Testis (tissue), 2 donors: ENCODE data around the gene ARSI.

Experiments
- POLR2A ChIP-seq: fragments of 450-650 bp; IDR thresholded peaks from one replicate; pipeline ENCODE4 v1.6.1; 2017; ENCODE audit warnings: antibody characterized with exemption, mild to moderate bottlenecking, moderate library complexity
- TF ChIP-seq, protein P1 (sequence below), 3 experiments: fragments of 450-650 bp in 2 of 3; fragments of 200-600 bp in 1 of 3; sonication (generic) in 1 of 3; IDR thresholded peaks; one replicate each; pipeline ENCODE4 v1.5.1; 2016 to 2019; ENCODE audit warnings: antibody characterized with exemption in 3 of 3, mild to moderate bottlenecking in 2 of 3, moderate library complexity in 1 of 3

DNA sequence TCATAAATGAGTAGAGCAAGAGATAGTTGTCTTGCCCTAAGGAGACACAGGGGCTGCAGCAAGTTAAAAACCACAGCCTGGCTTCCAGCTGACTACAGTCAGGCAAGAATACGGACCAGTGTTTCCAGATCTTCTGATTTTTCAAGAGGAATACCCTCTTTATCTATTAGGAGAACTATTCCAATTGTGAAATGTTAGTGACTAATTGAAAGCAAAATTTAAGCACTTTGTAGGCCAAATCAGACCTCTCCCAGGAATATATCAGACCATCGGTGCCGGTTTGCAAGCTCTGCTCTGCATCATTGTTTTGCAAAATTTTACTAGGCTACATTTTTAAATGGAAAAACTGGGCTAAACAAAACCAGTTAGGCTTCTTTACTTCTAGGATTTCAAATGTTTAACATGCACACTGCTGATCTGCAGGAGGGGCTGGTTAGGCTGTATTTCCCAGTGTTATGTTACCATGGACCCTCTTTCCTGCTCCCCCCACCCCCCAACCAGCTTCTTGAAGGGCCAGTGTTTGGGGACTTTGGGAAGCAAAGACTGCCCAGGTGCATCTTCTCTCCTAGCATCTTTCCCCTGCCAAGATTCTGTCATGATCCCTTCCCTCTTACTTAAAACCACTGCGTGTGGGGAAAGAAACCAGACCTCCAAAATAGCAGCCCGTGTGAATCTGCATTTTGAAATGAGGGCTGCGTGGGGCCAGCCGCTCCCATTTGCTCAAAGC lies 1.1 kb upstream of the ARSI start:
- TF ChIP-seq, protein P1, sequence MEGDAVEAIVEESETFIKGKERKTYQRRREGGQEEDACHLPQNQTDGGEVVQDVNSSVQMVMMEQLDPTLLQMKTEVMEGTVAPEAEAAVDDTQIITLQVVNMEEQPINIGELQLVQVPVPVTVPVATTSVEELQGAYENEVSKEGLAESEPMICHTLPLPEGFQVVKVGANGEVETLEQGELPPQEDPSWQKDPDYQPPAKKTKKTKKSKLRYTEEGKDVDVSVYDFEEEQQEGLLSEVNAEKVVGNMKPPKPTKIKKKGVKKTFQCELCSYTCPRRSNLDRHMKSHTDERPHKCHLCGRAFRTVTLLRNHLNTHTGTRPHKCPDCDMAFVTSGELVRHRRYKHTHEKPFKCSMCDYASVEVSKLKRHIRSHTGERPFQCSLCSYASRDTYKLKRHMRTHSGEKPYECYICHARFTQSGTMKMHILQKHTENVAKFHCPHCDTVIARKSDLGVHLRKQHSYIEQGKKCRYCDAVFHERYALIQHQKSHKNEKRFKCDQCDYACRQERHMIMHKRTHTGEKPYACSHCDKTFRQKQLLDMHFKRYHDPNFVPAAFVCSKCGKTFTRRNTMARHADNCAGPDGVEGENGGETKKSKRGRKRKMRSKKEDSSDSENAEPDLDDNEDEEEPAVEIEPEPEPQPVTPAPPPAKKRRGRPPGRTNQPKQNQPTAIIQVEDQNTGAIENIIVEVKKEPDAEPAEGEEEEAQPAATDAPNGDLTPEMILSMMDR (IDR thresholded peaks at IDR 0.05) = no peak
- no peak for TF ChIP-seq POLR2A
